Activated CD4-positive, alpha-beta T cell treated with anti-CD3 and anti-CD28 coated beads, Interleukin-2, amount 10 ng/mL, durations not matched to agents 7 days and 5 days (primary cell): ENCODE results near the gene ING3. TPM values are rescaled to one million over a fixed set of nuclear protein-coding genes. Genes with fewer than 3 reads are reported as not detected.
"Not testable (repeated sequence)": the region's sequence is repeated elsewhere in the genome, so short reads cannot be mapped to it uniquely, and the experiment has no call there.

Experiments used
- CTCF ChIA-PET: fragments of 350-600 bp; sonication (Branson Sonifier 250); formaldehyde crosslinking; loops from one replicate; lab custom pipeline; 2021; ENCODE audit warnings: antibody characterized with exemption; lab: Charles Lee
- POLR2A ChIA-PET: fragments of 350-600 bp; sonication (Branson Sonifier 250); formaldehyde crosslinking; loops from one replicate; lab custom pipeline; 2021; ENCODE audit warnings: antibody characterized with exemption; lab: Charles Lee
- DNase-seq: peaks from one replicate; pipeline ENCODE4 v3.0.0-alpha.2; 2020
- H3K27ac Mint-ChIP-seq: one replicate; pipeline ENCODE4 v1.8.0; 2021; ENCODE audit warnings: mild to moderate bottlenecking, moderate library complexity, mixed read lengths
- H3K27me3 Mint-ChIP-seq: one replicate; pipeline ENCODE4 v1.8.0; 2021; ENCODE audit warnings: mixed read lengths
- H3K36me3 Mint-ChIP-seq: one replicate; pipeline ENCODE4 v1.8.0; 2021; ENCODE audit warnings: low read depth, mixed read lengths
- H3K4me1 Mint-ChIP-seq: one replicate; pipeline ENCODE4 v1.8.0; 2021; ENCODE audit warnings: mixed read lengths
- H3K4me3 Mint-ChIP-seq: one replicate; pipeline ENCODE4 v1.8.0; 2021; ENCODE audit warnings: mild to moderate bottlenecking, moderate library complexity, mixed read lengths
- H3K9me3 Mint-ChIP-seq: one replicate; pipeline ENCODE4 v1.8.0; 2021; ENCODE audit warnings: mixed read lengths
- total RNA-seq, 2 experiments: library from RNA; stranded (reverse); gene quantifications; one replicate each; pipeline ENCODE4 v1.2.3, GENCODE V29; 2021

ING3 gene
- total RNA-seq, 2 experiments from 2014 or later, result 24.7 to 28.3 TPM

DNA sequence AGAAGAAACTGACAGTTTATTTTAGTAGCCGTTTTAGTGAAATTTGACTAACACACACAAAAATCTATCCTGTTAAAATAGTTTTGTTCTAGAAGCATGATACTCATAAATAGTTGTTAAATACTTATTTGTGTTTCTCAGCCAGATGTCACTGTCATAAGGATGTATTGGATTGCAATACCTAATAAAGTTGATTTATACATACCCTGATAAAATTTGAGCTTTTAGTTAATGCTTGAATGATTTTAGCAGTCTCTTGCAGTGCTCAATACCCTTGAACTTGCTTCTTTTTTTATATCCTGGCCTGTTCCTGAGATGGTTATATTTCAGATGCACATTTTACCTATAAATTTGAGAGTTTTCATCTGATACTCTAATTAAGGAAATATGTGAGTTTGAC is 10.1 kb downstream of the ING3 start:
- no peak overlapping the region for H3K27ac Mint-ChIP-seq
- H3K4me1 Mint-ChIP-seq, result peaks cover 11% of the 10 kb centered on the region
- peaks cover 35% of the 10 kb centered on the region for H3K36me3 Mint-ChIP-seq

DNA sequence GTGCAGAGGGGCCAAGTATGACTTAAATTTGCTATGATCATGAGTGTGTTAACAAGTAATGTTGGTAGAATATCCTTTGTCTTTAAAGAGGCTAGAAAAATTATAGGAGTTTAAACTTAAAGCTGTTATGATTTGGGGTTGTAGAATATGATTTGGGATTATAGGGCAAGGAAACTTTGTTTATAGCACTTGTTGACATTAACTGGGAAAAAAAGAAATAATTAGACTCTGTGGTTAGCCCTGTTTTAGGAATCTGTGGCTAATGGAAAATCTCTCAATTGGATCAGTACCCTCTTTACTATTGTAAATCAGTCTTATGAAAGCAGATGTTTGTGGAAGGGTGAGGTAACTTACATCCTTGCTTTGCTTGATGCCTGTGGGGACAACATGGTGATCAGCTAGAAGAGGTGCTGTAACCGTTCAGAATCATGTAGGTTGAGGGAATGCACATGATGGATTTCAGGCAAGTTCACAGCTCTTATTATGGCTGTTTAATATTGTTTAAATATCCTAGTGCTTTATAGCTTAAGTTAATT is 11.1 kb downstream of the ING3 start:
- Mint-ChIP-seq H3K36me3 (peaks cover 41% of the 10 kb centered on the region), H3K4me3 (no peak overlapping the region), H3K27me3 (no peaks in the 10 kb centered on the region), H3K9me3 (no peaks in the 10 kb centered on the region), H3K4me1 (peaks cover 11% of the 10 kb centered on the region), H3K27ac (no peak overlapping the region)
- ChIA-PET POLR2A (no interaction called here), CTCF (interaction anchor here (1.5 kb wide), 1 partner anchor 9 kb away, joined by 4 read pairs; no protein-coding TSS in a partner anchor)
- no peak for DNase-seq

More for the DNA sequence above, 10.1 kb downstream of the ING3 start:
- no peaks in the 10 kb centered on the region for H3K9me3 Mint-ChIP-seq
- no peak overlapping the region for H3K4me3 Mint-ChIP-seq
- no peaks in the 10 kb centered on the region for H3K27me3 Mint-ChIP-seq
- ChIA-PET POLR2A (no interaction called here), CTCF (no interaction called here)
- no peak for DNase-seq

DNA sequence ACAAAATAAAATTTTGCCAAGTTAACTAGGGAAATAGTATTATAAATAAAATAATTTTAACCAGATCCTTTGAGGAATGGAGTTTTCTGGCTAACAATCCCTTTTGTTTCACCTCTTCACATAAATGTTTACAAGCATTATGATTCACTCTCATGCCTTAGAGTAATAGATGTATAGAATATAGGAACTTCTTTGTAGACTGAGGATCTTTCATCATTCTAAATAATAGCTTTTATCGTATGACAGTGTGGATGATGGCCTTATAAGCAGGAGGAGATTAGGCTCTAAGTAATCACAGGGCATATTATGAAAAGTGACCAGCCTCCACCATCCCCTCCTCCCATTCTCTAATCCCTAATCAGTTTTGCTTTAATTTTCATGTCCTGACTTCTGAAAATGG is 13.5 kb downstream of the ING3 start:
- Mint-ChIP-seq H3K4me3 (no peak overlapping the region), H3K4me1 (peaks cover 6% of the 10 kb centered on the region), H3K9me3 (no peaks in the 10 kb centered on the region), H3K36me3 (peaks cover 42% of the 10 kb centered on the region), H3K27ac (no peak overlapping the region), H3K27me3 (no peaks in the 10 kb centered on the region)
- POLR2A ChIA-PET, result no interaction called here
- DNase-seq, result no peak
- CTCF ChIA-PET, result no interaction called here

DNA sequence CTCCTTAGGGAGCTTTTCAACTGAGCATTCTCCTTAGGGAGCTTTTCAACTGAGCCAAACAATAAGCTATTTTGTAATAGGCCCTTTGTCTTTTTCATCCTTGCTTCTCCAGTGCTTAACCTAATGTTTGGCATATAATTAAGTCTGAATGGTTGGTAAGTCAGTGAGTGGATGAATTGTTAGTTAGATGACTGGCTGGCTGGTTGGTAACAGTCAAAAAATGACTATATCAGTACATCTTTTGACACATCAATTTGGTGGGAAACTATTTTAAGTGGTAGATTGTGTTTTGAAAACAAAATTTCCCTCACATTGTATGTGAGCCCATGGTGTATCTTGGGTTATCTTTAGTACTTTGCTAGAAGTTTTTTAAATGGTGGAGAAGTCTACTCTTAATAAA is 16.4 kb downstream of the ING3 start:
- Mint-ChIP-seq H3K4me1 (no peaks in the 10 kb centered on the region), H3K27me3 (no peaks in the 10 kb centered on the region), H3K27ac (no peak overlapping the region), H3K4me3 (no peak overlapping the region), H3K36me3 (peaks cover 48% of the 10 kb centered on the region), H3K9me3 (no peaks in the 10 kb centered on the region)
- ChIA-PET POLR2A (no interaction called here), CTCF (interaction anchor here (1.1 kb wide), 1 partner anchor 16 kb away, joined by 3 read pairs; the partner anchor contains the start of gene ING3)
- DNase-seq, result no peak

DNA sequence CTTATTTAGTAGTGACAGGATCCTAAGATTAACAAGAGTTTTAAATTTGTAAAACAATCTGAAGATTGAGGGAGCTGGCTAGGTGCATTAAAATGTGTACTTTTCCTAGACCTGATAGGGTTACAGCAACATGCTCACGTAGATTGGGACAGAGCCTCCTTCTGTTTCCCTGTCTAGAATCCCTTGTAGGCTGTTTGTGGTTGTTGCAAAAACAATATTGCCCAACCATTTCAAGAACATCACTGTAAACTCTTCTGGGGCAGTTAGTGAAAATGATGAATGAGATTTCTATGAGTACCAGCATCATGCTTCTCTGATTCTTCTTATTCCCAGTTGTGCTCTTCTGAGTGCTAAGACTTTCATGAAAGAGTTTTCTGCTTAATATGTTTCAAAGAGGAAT is 23.3 kb downstream of the ING3 start:
- H3K27me3 Mint-ChIP-seq, result no peaks in the 10 kb centered on the region
- DNase-seq, result no peak
- H3K9me3 Mint-ChIP-seq, result no peaks in the 10 kb centered on the region
- ChIA-PET POLR2A (no interaction called here), CTCF (no interaction called here)
- H3K4me1 Mint-ChIP-seq, result no peaks in the 10 kb centered on the region
- no peak overlapping the region for H3K4me3 Mint-ChIP-seq
- peaks cover 42% of the 10 kb centered on the region for H3K36me3 Mint-ChIP-seq
- H3K27ac Mint-ChIP-seq, result no peak overlapping the region

DNA sequence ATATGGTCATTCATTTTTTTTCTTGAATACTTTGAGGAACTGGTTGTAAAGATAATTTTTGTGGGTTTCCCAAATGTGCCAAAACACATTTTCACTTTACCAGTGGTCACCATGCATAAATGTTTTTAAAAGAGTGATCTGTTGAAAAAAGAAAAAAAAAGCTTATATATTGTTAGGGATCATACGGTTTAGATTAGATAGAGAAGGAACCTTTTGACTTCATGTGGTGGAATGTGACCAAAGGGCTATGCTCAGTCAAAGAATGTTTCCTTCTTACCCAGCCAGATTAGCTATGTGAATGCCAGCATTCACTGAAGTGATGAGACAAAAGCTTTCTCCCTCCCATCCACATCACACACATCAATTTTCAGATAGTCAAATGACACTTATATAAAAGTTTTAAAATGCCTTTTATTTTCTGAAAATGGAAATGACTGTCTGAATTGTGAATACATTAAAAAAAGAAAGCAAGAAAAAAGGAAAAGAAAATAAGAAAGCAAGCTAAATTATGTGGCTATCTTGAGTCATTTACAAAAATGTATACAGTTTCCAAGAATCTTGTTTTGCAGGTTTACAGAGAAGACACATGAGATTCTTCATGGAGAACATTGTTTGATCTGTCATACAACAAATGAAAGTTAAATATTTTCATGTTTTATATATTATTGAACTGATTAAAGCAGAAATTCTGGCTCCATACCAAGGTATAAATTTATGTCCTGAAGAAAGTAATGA is 29.4 kb downstream of the ING3 start:
- H3K27ac Mint-ChIP-seq, result no peak overlapping the region
- no peak for DNase-seq
- ChIA-PET POLR2A (interaction anchor here (0.7 kb wide), 1 partner anchor 29 kb away, joined by 4 read pairs; the partner anchor contains the start of gene ING3), CTCF (no interaction called here)
- H3K4me1 Mint-ChIP-seq, result peaks cover 13% of the 10 kb centered on the region
- no peaks in the 10 kb centered on the region for H3K9me3 Mint-ChIP-seq
- H3K4me3 Mint-ChIP-seq, result no peak overlapping the region
- peaks cover 10% of the 10 kb centered on the region for H3K36me3 Mint-ChIP-seq
- H3K27me3 Mint-ChIP-seq, result peaks cover under 1% of the 10 kb centered on the region

DNA sequence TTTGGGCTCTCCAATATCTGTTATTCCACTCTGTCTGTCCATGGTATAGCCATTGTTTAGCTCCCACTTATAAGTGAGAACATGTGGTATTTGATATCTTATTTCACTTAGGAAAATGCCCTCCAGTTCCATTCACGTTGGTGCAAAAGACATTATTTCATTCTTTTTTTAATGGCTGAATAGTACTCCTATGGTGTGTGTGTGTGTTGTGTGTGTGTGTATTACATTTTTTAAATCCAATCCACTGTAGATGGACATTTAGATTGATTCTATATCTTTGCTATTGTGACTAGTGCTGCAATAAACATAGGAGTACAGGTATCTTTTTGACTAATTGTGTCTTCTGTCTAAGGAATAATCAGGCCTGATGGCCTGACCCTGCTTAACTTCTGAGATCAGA is 30.5 kb downstream of the ING3 start:
- no peak overlapping the region for H3K27ac Mint-ChIP-seq
- peaks cover 10% of the 10 kb centered on the region for H3K36me3 Mint-ChIP-seq
- H3K27me3 Mint-ChIP-seq, result peaks cover 2% of the 10 kb centered on the region
- H3K4me1 Mint-ChIP-seq, result peaks cover 13% of the 10 kb centered on the region
- ChIA-PET POLR2A (no interaction called here), CTCF (no interaction called here)
- H3K9me3 Mint-ChIP-seq, result no peaks in the 10 kb centered on the region
- H3K4me3 Mint-ChIP-seq, result no peak overlapping the region
- no peak for DNase-seq

DNA sequence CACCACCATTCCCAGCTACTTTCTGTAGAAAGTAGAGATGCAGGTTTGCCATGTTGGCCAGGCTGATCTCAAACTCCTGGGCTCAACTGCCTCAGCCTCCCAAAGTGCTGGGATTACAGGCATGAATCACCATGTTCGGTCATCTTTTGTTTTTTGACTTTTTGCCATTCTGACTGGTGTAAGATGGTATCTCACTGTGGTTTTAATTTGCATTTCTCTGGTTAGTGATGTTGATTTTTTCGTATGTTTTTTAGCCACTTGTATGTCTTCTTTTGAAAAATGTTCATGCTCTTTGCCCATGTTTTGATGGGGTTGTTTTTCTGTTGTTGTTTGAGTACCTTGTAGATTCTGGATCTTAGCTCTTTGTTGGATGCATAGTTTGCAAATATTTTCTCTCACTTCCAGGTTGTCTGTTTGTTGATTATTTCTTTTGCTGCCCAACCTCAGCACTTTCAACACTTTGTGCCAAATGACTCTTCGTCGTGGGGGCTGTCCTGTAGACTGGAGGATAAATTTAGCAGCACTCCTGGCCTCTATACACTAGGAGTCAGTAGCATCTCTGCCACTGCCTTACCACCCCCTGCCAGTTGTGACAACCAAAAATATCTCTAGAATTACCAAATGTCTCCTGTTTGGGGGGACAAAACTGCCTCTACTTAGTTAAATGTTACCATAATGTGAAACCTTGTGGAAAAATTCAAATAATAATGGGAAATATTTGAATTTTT is 31.5 kb downstream of the ING3 start:
- H3K27ac Mint-ChIP-seq, result no peak overlapping the region
- H3K4me1 Mint-ChIP-seq, result peaks cover 13% of the 10 kb centered on the region
- DNase-seq, result no peak
- H3K4me3 Mint-ChIP-seq, result no peak overlapping the region
- peaks cover 5% of the 10 kb centered on the region for H3K36me3 Mint-ChIP-seq
- ChIA-PET CTCF (no interaction called here), POLR2A (no interaction called here)
- no peaks in the 10 kb centered on the region for H3K9me3 Mint-ChIP-seq
- peaks cover 4% of the 10 kb centered on the region for H3K27me3 Mint-ChIP-seq

DNA sequence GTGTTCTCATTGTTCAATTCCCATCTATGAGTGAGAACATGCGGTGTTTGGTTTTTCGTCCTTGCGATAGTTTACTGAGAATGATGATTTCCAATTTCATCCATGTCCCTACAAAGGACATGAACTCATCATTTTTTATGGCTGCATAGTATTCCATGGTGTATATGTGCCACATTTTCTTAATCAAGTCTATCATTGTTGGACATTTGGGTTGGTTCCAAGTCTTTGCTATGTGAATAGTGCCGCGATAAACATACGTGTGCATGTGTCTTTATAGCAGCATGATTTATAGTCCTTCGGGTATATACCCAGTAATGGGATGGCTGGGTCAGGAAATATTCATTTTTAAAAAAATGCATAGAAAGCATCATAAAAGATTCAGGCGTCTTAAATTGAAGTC is 33.0 kb downstream of the ING3 start:
- CTCF ChIA-PET, result not testable (repeated sequence)

DNA sequence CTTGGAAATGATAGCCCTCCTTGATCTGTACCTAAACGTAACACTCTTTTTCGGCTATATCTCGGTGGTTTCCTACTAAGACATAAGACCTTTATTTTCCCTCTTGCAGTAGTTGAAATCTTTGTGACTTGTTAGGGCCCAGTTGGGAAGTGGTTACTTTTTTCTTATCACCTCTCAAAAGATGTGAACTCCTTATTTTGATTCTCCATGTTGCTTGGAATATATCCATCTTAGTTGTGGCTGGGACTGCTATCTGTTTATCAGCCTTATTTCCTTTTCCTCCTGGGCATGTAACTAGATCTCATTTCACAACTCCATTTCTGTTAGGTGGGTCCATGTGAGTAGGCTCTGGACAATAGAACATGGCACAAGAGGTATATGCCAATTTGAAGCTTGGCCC is 33.8 kb downstream of the ING3 start:
- no peak for DNase-seq
- CTCF ChIA-PET, result no interaction called here
- H3K27me3 Mint-ChIP-seq, result peaks cover 20% of the 10 kb centered on the region

More for the DNA sequence above, 33.0 kb downstream of the ING3 start:
- H3K9me3 Mint-ChIP-seq, POLR2A ChIA-PET, H3K4me3 Mint-ChIP-seq, H3K27ac Mint-ChIP-seq, H3K36me3 Mint-ChIP-seq, DNase-seq: not testable (repeated sequence)
- peaks cover 12% of the 10 kb centered on the region for H3K27me3 Mint-ChIP-seq
- peaks cover 23% of the 10 kb centered on the region for H3K4me1 Mint-ChIP-seq

DNA sequence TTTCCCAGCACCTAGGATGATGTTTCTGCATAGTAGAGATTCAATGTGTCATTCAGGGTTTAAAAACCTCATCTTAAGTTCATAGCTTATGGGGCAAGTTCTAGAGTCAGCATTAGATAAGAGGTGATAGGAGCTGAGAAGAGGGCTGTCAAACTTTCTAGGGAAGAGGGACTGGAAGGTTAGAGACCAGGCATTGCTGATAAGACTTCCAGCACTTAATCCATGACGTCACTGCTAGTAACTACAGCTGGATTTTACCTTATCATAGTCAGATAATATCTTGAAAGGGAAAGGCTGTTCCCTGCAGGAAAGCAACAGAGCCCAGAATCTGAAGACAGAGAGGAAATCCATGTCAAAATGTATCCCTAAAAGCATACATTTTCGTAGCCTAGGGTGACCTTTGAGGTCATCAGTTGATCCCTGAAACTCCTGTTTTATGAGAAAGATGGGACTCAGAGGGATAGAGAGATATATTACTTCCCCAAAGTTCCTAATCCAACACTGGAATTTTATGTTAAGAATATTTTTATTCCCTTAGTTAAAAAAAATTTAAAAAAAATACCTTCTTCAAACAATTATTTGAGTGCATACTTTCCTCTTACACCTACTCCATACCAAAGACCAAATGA is 34.7 kb downstream of the ING3 start:
- no peak overlapping the region for H3K4me3 Mint-ChIP-seq
- peaks cover 26% of the 10 kb centered on the region for H3K4me1 Mint-ChIP-seq
- DNase-seq, result no peak
- peaks cover 2% of the 10 kb centered on the region for H3K36me3 Mint-ChIP-seq
- peaks cover 27% of the 10 kb centered on the region for H3K27me3 Mint-ChIP-seq
- no peak overlapping the region for H3K27ac Mint-ChIP-seq
- POLR2A ChIA-PET, result no interaction called here
- CTCF ChIA-PET, result no interaction called here
- H3K9me3 Mint-ChIP-seq, result no peaks in the 10 kb centered on the region

More for the DNA sequence above, 33.8 kb downstream of the ING3 start:
- Mint-ChIP-seq H3K36me3 (peaks cover 2% of the 10 kb centered on the region), H3K9me3 (no peaks in the 10 kb centered on the region), H3K27ac (no peak overlapping the region), H3K4me1 (peaks cover 29% of the 10 kb centered on the region), H3K4me3 (no peak overlapping the region)
- POLR2A ChIA-PET, result no interaction called here

DNA sequence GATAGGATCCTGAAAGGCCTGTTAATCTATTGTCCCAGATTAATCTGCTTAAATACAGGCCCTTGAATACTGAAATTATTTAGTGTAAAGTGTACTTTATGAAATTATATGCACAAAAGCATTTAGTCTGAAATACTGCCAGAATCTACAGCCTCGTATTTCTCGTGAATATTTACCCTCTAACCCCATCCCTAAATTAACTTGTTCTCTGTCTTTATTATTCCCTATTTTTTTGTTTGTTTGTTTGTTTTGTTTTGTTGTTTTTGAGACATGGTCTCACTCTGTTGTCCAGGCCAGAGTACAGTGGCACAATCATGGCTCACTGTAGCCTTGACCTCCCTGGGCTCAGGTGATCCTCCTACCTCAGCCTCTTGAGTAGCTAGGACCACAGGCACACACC is 35.3 kb downstream of the ING3 start:
- ChIA-PET POLR2A (no interaction called here), CTCF (interaction anchor here (1.3 kb wide), 1 partner anchor 14 kb away, joined by 4 read pairs; no protein-coding TSS in a partner anchor)
- no peak overlapping the region for H3K27ac Mint-ChIP-seq
- no peak overlapping the region for H3K4me3 Mint-ChIP-seq
- peaks cover 33% of the 10 kb centered on the region for H3K27me3 Mint-ChIP-seq
- no peak for DNase-seq
- H3K36me3 Mint-ChIP-seq, result peaks cover 2% of the 10 kb centered on the region
- peaks cover 26% of the 10 kb centered on the region for H3K4me1 Mint-ChIP-seq
- no peaks in the 10 kb centered on the region for H3K9me3 Mint-ChIP-seq
